HG02981 (cell line): ENCODE data around the gene NBPF20.
A peak's percentile ranks its signal among the peaks of the same experiment; 100 is the strongest.
"Not testable (repeated sequence)": the region's sequence is repeated elsewhere in the genome, so short reads cannot be mapped to it uniquely, and the experiment has no call there.

Source experiments
- ATAC-seq: cut with Tn5 transposase; IDR thresholded peaks from one replicate; pipeline ENCODE4 v1.9.1; 2021; ENCODE audit warnings: mild to moderate bottlenecking, moderate library complexity; ENCODE audit not compliant: unreplicated experiment

The NBPF20 gene

DNA sequence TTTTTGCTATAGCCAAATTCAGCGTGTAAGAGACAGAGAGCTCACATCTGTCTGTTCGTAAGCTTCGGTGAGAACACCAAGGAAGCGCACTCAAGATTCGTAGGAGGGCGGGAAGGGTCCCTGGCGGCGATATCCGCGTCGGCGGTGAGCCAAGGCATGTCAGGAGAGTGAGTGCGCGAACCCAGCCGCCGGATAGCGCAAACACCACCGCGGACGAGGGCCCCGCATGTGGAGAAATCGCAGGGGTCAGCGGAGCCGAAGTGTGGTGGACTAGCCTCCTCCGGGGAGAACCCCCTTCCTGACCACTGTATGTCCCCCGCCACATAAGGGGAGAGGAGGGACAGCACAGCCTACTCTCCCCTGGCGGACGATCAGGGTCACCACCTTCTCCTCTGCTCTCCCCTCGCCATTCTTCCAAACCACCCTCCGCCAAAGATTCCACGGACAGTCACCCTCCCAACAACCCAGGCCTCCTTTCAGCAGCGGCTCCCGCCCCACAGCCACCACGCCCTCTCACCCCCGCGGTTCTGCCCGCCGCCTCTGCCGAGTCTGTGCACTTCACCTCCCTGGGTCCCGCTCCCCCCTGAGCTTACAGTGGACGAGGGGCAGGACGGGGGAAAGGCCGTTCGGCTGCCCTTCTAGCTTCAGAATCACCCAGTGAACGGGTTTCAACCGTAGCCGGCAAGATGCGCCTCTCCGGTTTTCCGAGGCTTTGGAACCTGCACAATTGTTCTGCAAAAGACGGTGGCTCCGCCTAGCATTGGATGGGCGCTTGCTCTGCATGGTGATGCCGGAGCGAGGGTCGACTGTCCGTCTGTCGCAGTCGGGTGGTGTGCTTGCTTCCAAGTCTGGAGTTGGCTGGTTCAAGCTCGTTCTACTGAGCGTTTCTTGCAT is 6.2 kb upstream of the NBPF20 start:
- not testable (repeated sequence) for ATAC-seq

DNA sequence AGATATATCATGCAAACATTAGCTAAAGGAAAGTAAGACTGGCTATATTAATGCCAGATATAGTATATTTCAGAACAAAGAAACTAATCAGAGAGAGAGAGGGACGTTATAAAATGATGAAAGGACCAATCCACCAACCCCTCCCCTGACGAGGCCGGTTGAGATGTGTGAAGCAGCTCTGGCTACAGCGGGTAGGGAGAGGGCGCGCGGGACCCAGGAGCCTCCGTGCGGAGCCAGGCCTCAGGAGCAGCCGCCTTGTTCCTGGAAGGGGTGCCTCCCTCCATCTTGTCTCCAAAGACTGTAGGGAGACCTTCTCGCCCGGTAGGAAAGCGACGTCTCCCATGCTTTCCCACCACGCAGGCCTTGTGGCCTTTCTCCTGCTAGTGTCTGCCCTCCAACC is 5.4 kb upstream of the NBPF20 start:
- not testable (repeated sequence) for ATAC-seq

DNA sequence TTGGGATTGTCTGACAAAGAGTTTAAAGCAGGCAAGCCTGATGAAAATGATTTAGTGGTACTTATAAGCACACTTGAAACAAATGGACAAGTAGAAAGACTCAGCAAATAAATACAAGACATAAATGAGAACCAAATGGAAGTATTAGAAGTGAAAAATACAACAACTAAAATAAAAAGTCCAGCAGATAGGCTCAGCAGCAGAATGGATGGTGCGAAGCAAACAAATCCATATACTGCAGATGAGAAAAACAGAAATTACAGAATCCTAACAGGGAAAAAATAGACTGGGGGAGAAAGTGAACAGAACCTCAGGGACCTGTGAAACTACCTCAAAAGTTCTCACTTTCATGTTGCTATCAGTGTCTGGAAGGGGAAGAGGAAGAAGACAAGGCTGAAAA is 3.9 kb upstream of the NBPF20 start:
- ATAC-seq, result not testable (repeated sequence)

DNA sequence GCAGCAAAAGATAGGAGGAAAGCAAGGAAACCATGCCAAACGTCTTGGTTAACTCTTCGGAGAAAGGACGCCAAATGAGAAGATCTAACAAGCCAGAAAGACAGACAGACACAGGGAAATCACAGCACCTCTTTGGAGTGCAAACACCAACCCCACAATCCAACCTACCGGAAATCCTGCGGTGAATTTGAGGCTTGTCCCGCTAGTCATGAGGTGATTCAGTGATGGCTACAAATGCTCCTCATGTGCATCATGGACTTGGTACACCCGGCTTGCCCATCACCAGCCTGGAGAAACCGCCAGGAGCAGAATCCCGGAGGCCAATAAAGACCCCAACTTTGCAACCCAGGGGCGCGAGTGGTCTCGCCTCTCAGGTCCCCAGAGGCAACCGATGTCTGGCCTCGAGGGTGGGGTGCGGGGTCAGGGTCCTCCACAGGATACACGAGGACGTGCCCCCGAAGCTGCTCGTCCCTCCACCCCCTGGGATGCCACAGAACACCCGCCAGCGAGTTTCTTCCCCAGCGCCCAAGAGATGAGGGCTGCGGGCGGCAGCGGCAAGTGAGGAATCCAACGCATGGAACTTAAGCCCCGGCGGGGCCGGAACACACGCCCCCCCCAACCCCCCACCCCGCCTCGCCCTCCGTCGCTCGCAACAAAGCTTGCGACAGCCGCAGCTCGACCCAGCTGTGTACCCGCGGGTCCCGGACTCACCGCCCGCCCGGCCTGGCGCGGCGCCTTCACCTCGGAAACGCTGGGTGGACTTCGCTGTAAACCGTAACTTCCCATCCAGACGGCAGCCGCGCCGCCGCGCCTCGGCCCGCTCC is 579 bp downstream of the NBPF20 start:
- peak; percentile 72 for ATAC-seq

DNA sequence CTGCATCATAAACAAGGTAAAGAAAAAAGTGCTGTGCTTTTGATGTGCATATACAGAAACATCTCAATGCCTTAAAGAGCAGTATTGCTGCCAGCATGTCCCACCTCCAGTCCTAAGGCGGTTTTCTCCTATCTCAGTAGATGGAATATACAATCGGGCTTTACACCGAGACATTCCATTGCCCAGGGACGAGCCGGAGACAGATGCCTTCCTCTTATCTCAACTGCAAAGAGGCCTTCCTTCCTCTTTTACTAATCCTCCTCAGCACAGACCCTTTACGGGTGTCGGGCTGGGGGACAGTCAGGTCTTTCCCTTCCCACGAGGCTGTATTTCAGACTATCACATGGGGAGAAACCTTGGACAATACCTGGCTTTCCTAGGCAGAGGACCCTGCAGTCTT is 10.3 kb downstream of the NBPF20 start:
- not testable (repeated sequence) for ATAC-seq

DNA sequence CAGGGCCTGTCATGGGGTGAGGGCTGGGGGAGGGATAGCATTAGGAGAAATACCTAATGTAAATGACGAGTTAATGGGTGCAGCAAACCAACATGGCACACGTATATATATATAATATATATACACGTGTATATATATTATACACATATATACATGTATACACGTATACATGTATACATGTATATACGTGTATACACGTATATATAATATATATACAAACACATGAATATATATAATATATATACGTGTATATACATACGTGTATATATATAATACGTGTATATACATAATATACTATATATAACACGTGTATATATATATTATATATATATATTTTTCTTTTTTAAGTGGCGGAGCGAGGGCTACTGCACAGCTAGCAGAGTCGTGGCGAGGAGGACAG is 18.1 kb downstream of the NBPF20 start:
- not testable (repeated sequence) for ATAC-seq

DNA sequence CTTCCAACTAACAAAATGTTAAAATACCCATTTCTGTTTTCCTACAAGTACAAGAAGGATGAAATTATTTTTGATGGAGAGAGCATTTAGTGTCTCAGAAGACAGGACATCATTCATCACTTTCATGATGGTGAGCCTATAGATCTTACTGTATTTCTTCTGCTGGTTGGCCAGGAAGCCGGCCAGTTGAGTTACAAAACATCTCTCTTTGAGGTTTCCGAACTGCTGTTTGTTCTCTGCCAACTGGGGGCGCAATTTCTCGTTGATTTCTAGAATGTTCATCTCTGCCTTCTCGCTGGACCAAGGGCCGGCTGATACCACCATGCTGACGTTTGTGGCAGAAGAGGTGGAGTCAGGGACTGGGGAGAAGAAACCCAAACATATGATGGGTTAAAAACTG is 20.5 kb downstream of the NBPF20 start:
- ATAC-seq, result not testable (repeated sequence)

DNA sequence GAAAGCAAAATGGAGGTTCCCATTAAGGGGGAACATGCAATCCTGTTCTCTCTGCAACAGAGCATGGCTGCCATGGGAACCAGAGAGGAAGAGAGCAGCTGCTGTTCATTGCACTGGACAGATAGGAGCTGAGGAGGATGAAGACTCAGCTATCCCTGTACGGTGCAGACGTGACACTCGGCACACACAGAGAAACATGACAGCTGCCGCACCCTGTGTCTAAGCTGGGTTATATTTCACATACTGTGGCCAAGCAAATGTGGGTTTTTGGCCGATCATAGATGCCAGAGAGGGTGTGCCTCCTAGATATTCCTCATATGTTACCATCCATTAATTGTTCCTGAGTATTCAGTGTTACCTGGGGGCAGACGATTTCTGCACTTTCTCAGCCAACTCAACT is 24.7 kb downstream of the NBPF20 start:
- ATAC-seq, result not testable (repeated sequence)
